GM23338 (cell line): ENCODE data around the gene PIGV. TPM values are rescaled to one million over a fixed set of nuclear protein-coding genes. Genes with fewer than 3 reads are reported as not detected.

Source experiments
- ATAC-seq: fragments of 200-7000 bp; cut with Tn5 transposase; 3 replicates; pipeline ENCODE4 v1.9.1; 2020
- DNase-seq: peaks from one replicate; pipeline ENCODE4 v3.0.0-alpha.2; 2015; ENCODE audit warnings: low spot score
- H2AFZ ChIP-seq: fragments of 200-600 bp; sonication (generic); 2 replicates; pipeline ENCODE4 v1.8.0; 2016; ENCODE audit warnings: antibody characterized with exemption, mild to moderate bottlenecking, moderate library complexity
- H3F3A ChIP-seq: fragments of 200-600 bp; sonication (generic); replicated peaks from 2 replicates; pipeline ENCODE4 v1.8.0; 2017; ENCODE audit warnings: antibody characterized with exemption, mixed run types, low read depth
- H3K27ac ChIP-seq: fragments of 200-600 bp; sonication (generic); 2 replicates; pipeline ENCODE4 v1.6.1; 2016; ENCODE audit warnings: low read depth
- H3K27me3 ChIP-seq: fragments of 200-600 bp; sonication (generic); 2 replicates; pipeline ENCODE4 v1.8.0; 2016; ENCODE audit warnings: mild to moderate bottlenecking, mixed run types, moderate library complexity; ENCODE audit not compliant: insufficient read depth
- H3K36me3 ChIP-seq: fragments of 200-600 bp; sonication (generic); 2 replicates; pipeline ENCODE4 v1.8.0; 2016; ENCODE audit warnings: mild to moderate bottlenecking; ENCODE audit not compliant: insufficient read depth
- H3K4me1 ChIP-seq: fragments of 200-600 bp; sonication (generic); 2 replicates; pipeline ENCODE4 v1.8.0; 2016; ENCODE audit warnings: mild to moderate bottlenecking, moderate library complexity; ENCODE audit not compliant: insufficient read depth
- H3K4me2 ChIP-seq: fragments of 200-600 bp; sonication (generic); 2 replicates; pipeline ENCODE4 v1.7.1; 2017; ENCODE audit warnings: mixed run types
- H3K4me3 ChIP-seq: fragments of 200-600 bp; sonication (generic); 2 replicates; pipeline ENCODE4 v1.6.1; 2016; ENCODE audit warnings: mixed run types
- H3K79me2 ChIP-seq: fragments of 200-600 bp; sonication (generic); replicated peaks from 2 replicates; pipeline ENCODE4 v1.8.0; 2017; ENCODE audit warnings: mild to moderate bottlenecking; ENCODE audit not compliant: insufficient read depth
- H3K9me2 ChIP-seq: fragments of 200-600 bp; sonication (generic); 2 replicates; pipeline ENCODE4 v1.8.0; 2017; ENCODE audit not compliant: insufficient read depth
- H4K20me1 ChIP-seq: fragments of 200-600 bp; sonication (generic); replicated peaks from 2 replicates; pipeline ENCODE4 v1.8.0; 2017; ENCODE audit warnings: mild to moderate bottlenecking; ENCODE audit not compliant: insufficient read depth
- H3K27ac Mint-ChIP-seq: 2 replicates; pipeline ENCODE4 v1.8.0; 2020; ENCODE audit warnings: inconsistent platforms, mild to moderate bottlenecking, moderate library complexity, mixed read lengths
- H3K27me3 Mint-ChIP-seq: 3 replicates; pipeline ENCODE4 v1.8.0; 2022; ENCODE audit warnings: low read depth, mild to moderate bottlenecking, moderate library complexity, mixed read lengths, inconsistent platforms; ENCODE audit not compliant: insufficient read depth, poor library complexity
- H3K36me3 Mint-ChIP-seq: 3 replicates; pipeline ENCODE4 v1.8.0; 2021; ENCODE audit warnings: low read depth, mild to moderate bottlenecking, inconsistent platforms, moderate library complexity, mixed read lengths
- H3K4me1 Mint-ChIP-seq: 3 replicates; pipeline ENCODE4 v1.8.0; 2020; ENCODE audit warnings: mild to moderate bottlenecking, inconsistent platforms, mixed read lengths
- H3K4me3 Mint-ChIP-seq: 3 replicates; pipeline ENCODE4 v1.8.0; 2021; ENCODE audit warnings: moderate library complexity, mild to moderate bottlenecking, inconsistent platforms, mixed read lengths
- H3K9me3 Mint-ChIP-seq: 3 replicates; pipeline ENCODE4 v1.8.0; 2020; ENCODE audit warnings: moderate library complexity, mild to moderate bottlenecking, inconsistent platforms, mixed read lengths
- ETS1 ChIP-seq: IDR thresholded peaks from 2 replicates; pipeline ENCODE4 v1.6.1; 2016; ENCODE audit warnings: antibody characterized with exemption
- JUNB ChIP-seq: IDR thresholded peaks from one replicate; pipeline ENCODE4 v1.6.1; 2016; ENCODE audit warnings: antibody characterized with exemption; ENCODE audit not compliant: unreplicated experiment
- NANOG ChIP-seq: IDR thresholded peaks from 2 replicates; pipeline ENCODE4 v1.6.1; 2016; ENCODE audit warnings: antibody characterized with exemption, borderline replicate concordance
- POLR2AphosphoS5 ChIP-seq: IDR thresholded peaks from 2 replicates; pipeline ENCODE4 v1.6.1; 2016; ENCODE audit warnings: antibody characterized with exemption, low read depth
- REST ChIP-seq: IDR thresholded peaks from one replicate; pipeline ENCODE4 v1.6.1; 2018; ENCODE audit warnings: antibody characterized with exemption; ENCODE audit not compliant: unreplicated experiment
- ZNF114 ChIP-seq: fragments of 250-450 bp; sonication (Bioruptor Pico); IDR thresholded peaks from 2 replicates; pipeline ENCODE4 v1.5.0; 2020; ENCODE audit warnings: mild to moderate bottlenecking, moderate library complexity
- polyA plus RNA-seq: library from polyadenylated mRNA; unstranded; fragments of >200 nt; fragmentation: Nextera tagmentation; extraction: Ambion mirVana; gene quantifications from 2 replicates; pipeline ENCODE4 v1.2.1, GENCODE V29; 2016
- total RNA-seq: library from RNA; depleted of rRNA; stranded (reverse); fragments of >200 nt; shearing (Covaris generic); gene quantifications from 2 replicates; pipeline ENCODE4 v1.2.3, GENCODE V29; 2014

PIGV gene
- total and polyA plus RNA-seq, 2 experiments from 2014 or later: 4.5 to 12.6 TPM

GRCh38 chr1:26839339-26839722, 51.6 kb downstream of the PIGV start (continued):
- TF ChIP-seq REST (no peak), ZNF114 (no peak), POLR2AphosphoS5 (no peak), JUNB (no peak)

- Histone ChIP-seq H3K4me1 (no peaks in the 10 kb centered on the region), H3K79me2 (no peaks in the 10 kb centered on the region), H3K36me3 (0 out of 2 replicates have a peak, but pooled peaks cover 5% of the 10 kb centered on the region), H3K4me2 (no peak overlapping the region), H2AFZ (no peak overlapping the region), H3F3A (no peaks in the 10 kb centered on the region), H3K9me2 (no peaks in the 10 kb centered on the region), H3K27me3 (no peaks in the 10 kb centered on the region), H3K27ac (no peak overlapping the region), H4K20me1 (peaks cover 15% of the 10 kb centered on the region), H3K4me3 (no peak overlapping the region)
- no peak for DNase-seq
- H3K4me1 Mint-ChIP-seq: no peaks in the 10 kb centered on the region
- ATAC-seq: no peak
- H3K4me3 Mint-ChIP-seq: no peak overlapping the region
- peaks cover 39% of the 10 kb centered on the region for H3K36me3 Mint-ChIP-seq
- H3K27me3 Mint-ChIP-seq: peaks cover 3% of the 10 kb centered on the region
- H3K9me3 Mint-ChIP-seq: no peaks in the 10 kb centered on the region
- H3K27ac Mint-ChIP-seq: no peak overlapping the region
- TF ChIP-seq ETS1 (no peak), NANOG (no peak)
Observed at GRCh38 chr1:26839779-26840178, 52.0 kb downstream of the PIGV start.

- no peaks in the 10 kb centered on the region for H3K79me2 ChIP-seq
- no peaks in the 10 kb centered on the region for H3F3A ChIP-seq
- H3K27ac Mint-ChIP-seq: no peak overlapping the region
- no peak overlapping the region for H3K4me2 ChIP-seq
- H3K9me2 ChIP-seq: no peaks in the 10 kb centered on the region
- peaks cover 23% of the 10 kb centered on the region for H3K36me3 Mint-ChIP-seq
- no peaks in the 10 kb centered on the region for H3K27me3 ChIP-seq
- no peaks in the 10 kb centered on the region for H3K9me3 Mint-ChIP-seq
- peaks cover 4% of the 10 kb centered on the region for H3K27me3 Mint-ChIP-seq
- ATAC-seq (no peak), DNase-seq (no peak)
- H3K36me3 ChIP-seq: 0 out of 2 replicates have a peak, but pooled peaks cover 5% of the 10 kb centered on the region
- no peaks in the 10 kb centered on the region for H3K4me1 ChIP-seq
- H3K27ac ChIP-seq: no peak overlapping the region
- H3K4me1 Mint-ChIP-seq: no peaks in the 10 kb centered on the region
- H3K4me3 ChIP-seq: no peak overlapping the region
- H2AFZ ChIP-seq: no peak overlapping the region
- no peak overlapping the region for H3K4me3 Mint-ChIP-seq
- peaks cover 15% of the 10 kb centered on the region for H4K20me1 ChIP-seq
- no peak for TF ChIP-seq REST
Observed at GRCh38 chr1:26844424-26845196, 56.9 kb downstream of the PIGV start.
